CD14-positive monocyte (primary cell): ENCODE results near the gene NUP153. TPM values are rescaled to one million over a fixed set of nuclear protein-coding genes. Genes with fewer than 3 reads are reported as not detected.

Source experiments
- DNase-seq, 3 donors: peaks; one replicate each; pipeline ENCODE4 v3.0.0-alpha.2; 2011 to 2022
- H2AFZ ChIP-seq: 2 replicates; pipeline ENCODE4 v1.6.0; 2012; ENCODE audit warnings: mild to moderate bottlenecking, low read depth, low read length, inconsistent platforms; ENCODE audit not compliant: insufficient read depth, poor library complexity, severe bottlenecking
- H3K27ac ChIP-seq, 2 donors: 1 replicate in 1 of 2; 2 replicates in 1 of 2; pipeline ENCODE4 v1.5.1; 2012 to 2013; ENCODE audit warnings: low read length in 2 of 2, control low read depth in 1 of 2, inconsistent platforms in 1 of 2, low read depth in 1 of 2, mild to moderate bottlenecking in 1 of 2
- H3K27me3 ChIP-seq, 2 donors: one replicate each; pipeline versions ENCODE4 v1.6.0 to v1.6.1; 2011 to 2013; ENCODE audit warnings: low read length in 2 of 2; ENCODE audit not compliant: control insufficient read depth in 2 of 2, insufficient read depth in 2 of 2
- H3K36me3 ChIP-seq, 2 donors: replicated peaks in 1 of 2; 1 replicate in 1 of 2; 2 replicates in 1 of 2; pipeline versions ENCODE4 v1.5.1 to v1.6.1; 2012 to 2013; ENCODE audit warnings: low read length in 2 of 2, control low read depth in 1 of 2, inconsistent platforms in 1 of 2, mild to moderate bottlenecking in 1 of 2; ENCODE audit not compliant: insufficient read depth in 2 of 2, control insufficient read depth in 1 of 2
- H3K4me1 ChIP-seq, 2 donors: 1 replicate in 1 of 2; 2 replicates in 1 of 2; pipeline versions ENCODE4 v1.5.1 to v1.6.1; 2012 to 2013; ENCODE audit warnings: low read length in 2 of 2, control low read depth in 1 of 2, inconsistent platforms in 1 of 2, mild to moderate bottlenecking in 1 of 2, moderate library complexity in 1 of 2; ENCODE audit not compliant: insufficient read depth in 2 of 2, control insufficient read depth in 1 of 2
- H3K4me2 ChIP-seq: replicated peaks from 2 replicates; pipeline ENCODE3; 2012; ENCODE audit warnings: low read length, moderate library complexity, mild to moderate bottlenecking; ENCODE audit not compliant: poor library complexity, severe bottlenecking; ENCODE audit errors: extremely low read depth
- H3K4me3 ChIP-seq, 3 experiments: fragments of 200-600 bp in 1 of 3; sonication (generic) in 1 of 3; replicated peaks in 1 of 3; 1 replicate in 2 of 3; 2 replicates in 1 of 3; pipeline ENCODE4 v1.5.1; 2011 to 2013; ENCODE audit warnings: low read length in 3 of 3, mild to moderate bottlenecking in 3 of 3, control low read depth in 2 of 3, low read depth in 2 of 3, inconsistent platforms in 1 of 3, moderate library complexity in 1 of 3
- H3K79me2 ChIP-seq: 2 replicates; pipeline ENCODE4 v1.6.0; 2012; ENCODE audit warnings: mild to moderate bottlenecking, control low read depth, inconsistent platforms, low read length, moderate library complexity; ENCODE audit not compliant: insufficient read depth
- H3K9ac ChIP-seq: 2 replicates; pipeline ENCODE4 v1.6.0; 2017; ENCODE audit warnings: low read length, mild to moderate bottlenecking; ENCODE audit not compliant: insufficient read depth, poor library complexity, severe bottlenecking
- H3K9me3 ChIP-seq, 2 donors: replicated peaks in 1 of 2; 1 replicate in 1 of 2; 2 replicates in 1 of 2; pipeline versions ENCODE4 v1.5.1 to v1.6.1; 2012 to 2013; ENCODE audit warnings: low read length in 2 of 2, control low read depth in 1 of 2; ENCODE audit not compliant: control insufficient read depth in 1 of 2, insufficient read depth in 1 of 2
- H4K20me1 ChIP-seq: 2 replicates; pipeline ENCODE4 v1.6.0; 2012; ENCODE audit warnings: mild to moderate bottlenecking, low read length, control low read depth, moderate library complexity; ENCODE audit not compliant: insufficient read depth
- H3K27ac Mint-ChIP-seq, 7 donors: one replicate each; pipeline ENCODE4 v1.8.0; 2020; ENCODE audit warnings: mild to moderate bottlenecking in 7 of 7, mixed read lengths in 7 of 7, moderate library complexity in 6 of 7, inconsistent platforms in 2 of 7
- H3K27me3 Mint-ChIP-seq, 3 donors: one replicate each; pipeline ENCODE4 v1.8.0; 2021 to 2022; ENCODE audit warnings: low read depth in 3 of 3, mild to moderate bottlenecking in 3 of 3, mixed read lengths in 3 of 3, moderate library complexity in 3 of 3, inconsistent platforms in 1 of 3
- H3K36me3 Mint-ChIP-seq, 2 donors: one replicate each; pipeline ENCODE4 v1.8.0; 2020; ENCODE audit warnings: mixed read lengths in 2 of 2, inconsistent platforms in 1 of 2, mild to moderate bottlenecking in 1 of 2
- H3K4me1 Mint-ChIP-seq: one replicate; pipeline ENCODE4 v1.8.0; 2020; ENCODE audit warnings: mild to moderate bottlenecking, mixed read lengths
- H3K4me3 Mint-ChIP-seq, 2 donors: one replicate each; pipeline ENCODE4 v1.8.0; 2020; ENCODE audit warnings: mild to moderate bottlenecking in 2 of 2, mixed read lengths in 2 of 2, moderate library complexity in 1 of 2
- H3K9me3 Mint-ChIP-seq, 7 donors: one replicate each; pipeline ENCODE4 v1.8.0; 2020 to 2022; ENCODE audit warnings: mixed read lengths in 7 of 7, mild to moderate bottlenecking in 6 of 7, moderate library complexity in 6 of 7, inconsistent platforms in 2 of 7
- WGBS: methylation state at CpG from one replicate; pipeline ENCODE4 v1.1.5; 2013; ENCODE audit warnings: missing lambda C conversion rate; ENCODE audit not compliant: insufficient coverage; 5-methylcytosine and 5-hydroxymethylcytosine counted together
- intact Hi-C, 2 donors: fragments of 100-400 bp; cut with micrococcal nuclease; formaldehyde crosslinking; loops; one replicate each; pipeline versions ENCODE4 v1.15.0 to v1.15.1; 2023
- polyA plus RNA-seq, 3 donors: library from polyadenylated mRNA; depleted of rRNA in 1 of 3; unstranded in 2 of 3; stranded (reverse) in 1 of 3; fragments of 300-500 nt in 2 of 3; fragments of >200 nt in 1 of 3; fragmentation: Illumina TruSeq in 2 of 3; gene quantifications; 1 replicate in 2 of 3; 2 replicates in 1 of 3; pipeline ENCODE4 v1.2.3, GENCODE V29; 2012 to 2021
- TF ChIP-seq, protein P1 (sequence below): fragments of 200-600 bp; IDR thresholded peaks from one replicate; pipeline ENCODE4 v1.8.0; 2022; ENCODE audit warnings: antibody characterized with exemption, mild to moderate bottlenecking

NUP153 gene
- polyA plus RNA-seq, 3 donors: 0.99 to 13.8 (median 2.3) TPM

DNA sequence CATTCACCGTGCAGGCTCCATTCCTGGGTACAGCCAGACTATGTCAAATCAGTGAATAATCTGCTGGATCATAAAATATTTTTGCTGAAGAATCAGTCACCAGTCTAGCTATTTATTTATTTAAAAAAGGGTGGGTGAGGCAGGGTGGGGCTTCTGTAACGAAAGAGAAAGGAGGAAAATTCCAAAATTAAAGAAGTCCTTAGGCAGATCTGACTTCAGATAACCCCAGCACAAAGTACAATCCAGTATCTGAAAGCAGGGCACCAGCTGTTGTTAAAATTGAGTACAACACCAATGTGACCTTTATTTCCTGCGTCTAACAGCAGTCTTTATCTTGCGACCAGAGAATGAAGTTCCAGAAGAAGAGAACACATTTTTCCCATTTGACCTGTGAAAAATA is 90.9 kb downstream of the NUP153 start:
- H3K36me3 Mint-ChIP-seq: peaks cover 50 to 69% of the 10 kb centered on the region in 2 donors
- H4K20me1 ChIP-seq: no peaks in the 10 kb centered on the region
- H3K4me3 Mint-ChIP-seq: no peak overlapping the region
- peaks cover 43 to 68% of the 10 kb centered on the region in 2 donors for H3K36me3 ChIP-seq
- no peaks in the 10 kb centered on the region for H3K4me1 Mint-ChIP-seq
- no peak overlapping the region for H3K4me2 ChIP-seq
- no peaks in the 10 kb centered on the region for H3K27me3 ChIP-seq
- no peak for DNase-seq
- no peaks in the 10 kb centered on the region for H3K9me3 ChIP-seq
- no peak overlapping the region for H2AFZ ChIP-seq
- no peak overlapping the region for H3K4me3 ChIP-seq
- no peak overlapping the region for H3K27ac ChIP-seq
- TF ChIP-seq, protein P1, sequence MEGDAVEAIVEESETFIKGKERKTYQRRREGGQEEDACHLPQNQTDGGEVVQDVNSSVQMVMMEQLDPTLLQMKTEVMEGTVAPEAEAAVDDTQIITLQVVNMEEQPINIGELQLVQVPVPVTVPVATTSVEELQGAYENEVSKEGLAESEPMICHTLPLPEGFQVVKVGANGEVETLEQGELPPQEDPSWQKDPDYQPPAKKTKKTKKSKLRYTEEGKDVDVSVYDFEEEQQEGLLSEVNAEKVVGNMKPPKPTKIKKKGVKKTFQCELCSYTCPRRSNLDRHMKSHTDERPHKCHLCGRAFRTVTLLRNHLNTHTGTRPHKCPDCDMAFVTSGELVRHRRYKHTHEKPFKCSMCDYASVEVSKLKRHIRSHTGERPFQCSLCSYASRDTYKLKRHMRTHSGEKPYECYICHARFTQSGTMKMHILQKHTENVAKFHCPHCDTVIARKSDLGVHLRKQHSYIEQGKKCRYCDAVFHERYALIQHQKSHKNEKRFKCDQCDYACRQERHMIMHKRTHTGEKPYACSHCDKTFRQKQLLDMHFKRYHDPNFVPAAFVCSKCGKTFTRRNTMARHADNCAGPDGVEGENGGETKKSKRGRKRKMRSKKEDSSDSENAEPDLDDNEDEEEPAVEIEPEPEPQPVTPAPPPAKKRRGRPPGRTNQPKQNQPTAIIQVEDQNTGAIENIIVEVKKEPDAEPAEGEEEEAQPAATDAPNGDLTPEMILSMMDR: no peak
- H3K9ac ChIP-seq: no peak overlapping the region
- intact Hi-C loops: no loop called here
- H3K27ac Mint-ChIP-seq: no peak overlapping the region
- H3K79me2 ChIP-seq: no peaks in the 10 kb centered on the region
- 80% methylated on average over 1 of the region's 4 CpGs for WGBS
- H3K27me3 Mint-ChIP-seq: no peaks in the 10 kb centered on the region
- no peaks in the 10 kb centered on the region for H3K9me3 Mint-ChIP-seq
- no peaks in the 10 kb centered on the region for H3K4me1 ChIP-seq

GRCh38 chr6:17612048-17612447 is 94.7 kb downstream of the NUP153 start:
- H3K4me3 ChIP-seq: no peak overlapping the region
- H3K36me3 Mint-ChIP-seq: peaks cover 38 to 50% of the 10 kb centered on the region in 2 donors
- H3K27ac Mint-ChIP-seq: peak overlapping the region in 1 of 7 donors; percentile 26
- WGBS: no CpG with 5 or more reads among the region's 4 CpGs
- no peaks in the 10 kb centered on the region for H3K27me3 ChIP-seq
- intact Hi-C loops: no loop called here
- no peaks in the 10 kb centered on the region for H3K4me1 ChIP-seq
- no peaks in the 10 kb centered on the region for H3K9me3 ChIP-seq
- no peak overlapping the region for H3K4me3 Mint-ChIP-seq
- H3K27ac ChIP-seq: no peak overlapping the region
- no peaks in the 10 kb centered on the region for H3K27me3 Mint-ChIP-seq
- TF ChIP-seq, protein P1: no peak
- no peaks in the 10 kb centered on the region for H3K4me1 Mint-ChIP-seq
- no peak overlapping the region for H3K9ac ChIP-seq
- no peaks in the 10 kb centered on the region for H3K9me3 Mint-ChIP-seq
- H3K4me2 ChIP-seq: no peak overlapping the region
- no peak for DNase-seq
- H2AFZ ChIP-seq: no peak overlapping the region
- H4K20me1 ChIP-seq: no peaks in the 10 kb centered on the region
- peaks cover 38 to 67% of the 10 kb centered on the region in 2 donors for H3K36me3 ChIP-seq
- H3K79me2 ChIP-seq: no peaks in the 10 kb centered on the region
